D721Med (cell line): ENCODE data around the gene VGLL2.

Experiments used
- DNase-seq: peaks from one replicate; pipeline ENCODE4 v3.0.0; 2011; ENCODE audit warnings: low spot score; ENCODE audit not compliant: insufficient read length
- FAIRE-seq: peaks from 2 replicates; lab custom pipeline; 2011; peaks lifted over from hg19 to GRCh38; lab: Jason Lieb, UNC
- TF ChIP-seq, protein P1 (sequence below): IDR thresholded peaks from 2 replicates; pipeline ENCODE4 v1.5.1; 2012; ENCODE audit warnings: mild to moderate bottlenecking, control low read depth; ENCODE audit not compliant: insufficient read depth; ENCODE audit errors: missing control alignments

The VGLL2 gene

DNA sequence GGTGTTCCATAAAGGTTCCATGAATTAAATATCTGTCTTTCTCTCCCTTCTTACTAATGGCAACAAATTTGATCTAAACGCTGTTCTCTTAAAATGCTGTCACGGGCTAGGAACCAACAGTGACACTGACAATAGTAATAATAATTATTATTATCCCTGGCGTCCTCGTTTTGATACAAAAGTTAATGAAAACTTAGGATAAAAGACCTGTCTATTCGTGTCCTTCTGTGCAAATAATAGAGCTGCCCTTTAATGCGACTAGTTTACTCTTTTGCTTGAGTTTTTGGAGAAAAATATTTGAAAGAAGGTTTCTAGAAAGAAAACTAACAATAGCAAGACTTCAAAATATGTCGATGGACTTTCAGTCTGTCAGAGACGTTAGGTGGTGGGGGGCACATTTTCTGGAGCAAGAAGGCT is 4.3 kb downstream of the VGLL2 start:
- FAIRE-seq = no peak

DNA sequence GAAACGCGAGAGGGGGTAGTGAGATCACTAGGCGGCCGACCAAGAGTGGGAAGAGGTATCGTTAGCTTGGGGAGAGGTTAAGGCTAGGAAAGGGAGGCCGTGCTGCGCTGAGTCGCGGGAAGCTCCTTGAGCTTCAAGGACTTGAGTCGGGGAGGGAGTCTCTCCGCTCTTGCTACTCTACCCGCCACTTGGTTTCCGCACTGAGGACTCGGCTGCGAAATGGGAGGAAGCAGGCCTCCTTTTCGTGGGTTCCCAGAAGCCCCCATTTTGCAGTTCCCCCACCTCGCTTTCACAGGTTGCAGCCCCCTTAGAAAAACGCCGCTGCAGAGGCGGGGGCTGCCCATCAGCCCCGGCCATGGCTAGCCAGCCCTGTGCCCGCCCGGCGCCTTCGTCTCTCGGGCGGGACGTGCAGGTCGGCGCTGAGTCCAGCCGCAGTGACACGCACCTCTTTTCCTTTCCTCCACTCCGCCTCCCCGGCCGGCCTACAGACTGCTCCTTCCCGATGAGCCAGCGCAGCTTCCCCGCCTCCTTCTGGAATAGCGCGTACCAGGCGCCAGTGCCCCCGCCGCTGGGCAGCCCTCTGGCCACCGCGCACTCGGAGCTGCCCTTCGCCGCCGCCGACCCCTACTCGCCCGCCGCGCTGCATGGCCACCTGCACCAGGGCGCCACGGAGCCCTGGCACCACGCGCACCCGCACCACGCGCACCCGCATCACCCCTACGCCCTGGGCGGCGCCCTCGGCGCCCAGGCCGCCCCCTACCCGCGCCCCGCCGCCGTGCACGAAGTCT is 4.9 kb downstream of the VGLL2 start:
- no peak for DNase-seq
- FAIRE-seq = no peak
- TF ChIP-seq, protein P1, sequence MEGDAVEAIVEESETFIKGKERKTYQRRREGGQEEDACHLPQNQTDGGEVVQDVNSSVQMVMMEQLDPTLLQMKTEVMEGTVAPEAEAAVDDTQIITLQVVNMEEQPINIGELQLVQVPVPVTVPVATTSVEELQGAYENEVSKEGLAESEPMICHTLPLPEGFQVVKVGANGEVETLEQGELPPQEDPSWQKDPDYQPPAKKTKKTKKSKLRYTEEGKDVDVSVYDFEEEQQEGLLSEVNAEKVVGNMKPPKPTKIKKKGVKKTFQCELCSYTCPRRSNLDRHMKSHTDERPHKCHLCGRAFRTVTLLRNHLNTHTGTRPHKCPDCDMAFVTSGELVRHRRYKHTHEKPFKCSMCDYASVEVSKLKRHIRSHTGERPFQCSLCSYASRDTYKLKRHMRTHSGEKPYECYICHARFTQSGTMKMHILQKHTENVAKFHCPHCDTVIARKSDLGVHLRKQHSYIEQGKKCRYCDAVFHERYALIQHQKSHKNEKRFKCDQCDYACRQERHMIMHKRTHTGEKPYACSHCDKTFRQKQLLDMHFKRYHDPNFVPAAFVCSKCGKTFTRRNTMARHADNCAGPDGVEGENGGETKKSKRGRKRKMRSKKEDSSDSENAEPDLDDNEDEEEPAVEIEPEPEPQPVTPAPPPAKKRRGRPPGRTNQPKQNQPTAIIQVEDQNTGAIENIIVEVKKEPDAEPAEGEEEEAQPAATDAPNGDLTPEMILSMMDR = no peak

More for the DNA sequence above, 4.3 kb downstream of the VGLL2 start:
- no peak for DNase-seq
- TF ChIP-seq, protein P1 = no peak

DNA sequence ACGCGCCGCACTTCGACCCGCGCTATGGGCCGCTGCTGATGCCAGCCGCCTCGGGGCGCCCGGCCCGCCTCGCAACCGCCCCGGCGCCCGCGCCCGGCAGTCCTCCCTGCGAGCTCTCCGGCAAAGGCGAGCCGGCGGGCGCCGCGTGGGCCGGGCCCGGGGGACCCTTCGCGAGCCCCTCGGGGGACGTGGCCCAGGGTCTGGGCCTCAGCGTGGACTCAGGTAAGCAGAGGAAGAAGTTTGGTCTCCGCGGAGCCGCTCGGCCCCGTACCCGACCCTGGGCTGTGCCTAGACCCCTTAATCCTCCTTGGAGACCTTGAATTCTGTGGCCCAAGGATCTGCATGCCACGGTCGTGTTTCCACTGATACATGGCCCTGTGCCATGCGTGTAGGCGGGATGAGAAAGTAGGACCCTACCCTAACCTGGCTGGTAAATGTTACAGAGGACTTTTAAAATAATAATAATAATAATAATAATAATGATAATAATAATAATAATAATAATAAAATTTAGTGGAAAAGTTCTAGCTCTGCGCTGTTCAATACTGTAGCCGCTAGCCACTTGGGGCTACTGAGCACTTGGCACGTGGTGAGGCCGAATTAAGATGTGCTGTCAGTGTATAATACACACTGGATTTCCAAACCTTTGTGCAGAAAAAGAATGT is 5.6 kb downstream of the VGLL2 start:
- no peak for FAIRE-seq
- no peak for DNase-seq
- TF ChIP-seq, protein P1 = no peak

DNA sequence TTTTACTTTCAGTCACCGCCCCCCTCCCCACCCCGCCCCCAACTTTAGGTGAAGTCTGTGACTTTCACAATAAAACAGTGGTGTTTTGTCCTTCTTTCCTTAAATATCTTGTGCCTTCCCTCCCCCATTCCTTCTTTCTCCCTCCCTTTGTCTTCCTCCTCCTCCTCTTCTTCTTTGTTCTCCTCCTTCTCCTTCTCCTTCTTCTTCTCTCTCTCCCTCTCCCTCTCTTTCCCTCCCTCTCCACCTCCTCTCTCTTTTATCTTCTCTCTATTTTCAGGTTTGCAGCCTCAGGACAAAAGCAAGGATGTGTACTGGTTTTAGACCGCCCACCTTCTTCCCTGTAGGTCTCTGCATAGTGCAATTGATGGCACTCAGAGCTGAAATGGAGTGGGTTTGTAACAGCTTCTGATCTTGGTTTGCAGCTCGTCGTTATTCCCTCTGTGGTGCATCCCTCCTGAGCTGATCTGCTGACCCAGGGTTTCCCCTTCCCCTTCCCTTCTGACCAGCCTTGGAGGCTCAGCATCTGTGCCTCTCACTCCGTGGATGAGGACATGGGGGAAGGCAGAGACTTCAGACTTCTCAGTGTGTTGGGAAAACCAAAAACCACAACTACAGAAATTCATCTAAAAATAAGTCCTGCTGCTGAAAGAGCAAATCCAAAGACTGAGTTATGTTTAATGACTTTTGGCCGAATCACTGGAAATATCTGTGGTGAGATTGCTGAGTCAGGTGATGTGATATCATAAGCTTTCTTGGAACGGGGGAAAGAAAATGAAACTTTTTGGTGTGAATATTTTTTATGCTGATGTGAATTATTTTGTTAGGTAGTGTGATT is 6.9 kb downstream of the VGLL2 start:
- no peak for DNase-seq
- TF ChIP-seq, protein P1 = no peak
- FAIRE-seq = no peak

DNA sequence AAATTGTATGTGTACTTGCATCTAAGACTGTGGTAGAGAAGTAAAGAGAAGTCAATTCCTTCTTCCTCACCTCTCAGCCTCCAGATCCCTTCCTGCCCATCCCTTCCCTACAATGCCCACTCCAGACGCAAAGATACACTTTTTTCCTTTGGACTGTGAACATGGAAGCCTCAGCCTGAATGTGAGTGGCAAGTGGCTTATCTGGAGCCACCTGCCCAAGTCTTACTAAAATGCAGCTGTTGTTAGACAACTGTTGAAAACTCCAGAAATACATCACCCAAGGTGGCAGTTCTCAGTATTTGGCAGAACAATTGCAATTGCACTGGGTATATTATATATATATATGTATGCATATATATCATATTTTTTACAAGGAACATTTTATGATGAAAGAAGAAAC is 7.5 kb downstream of the VGLL2 start:
- TF ChIP-seq, protein P1 = no peak
- no peak for FAIRE-seq
- no peak for DNase-seq

DNA sequence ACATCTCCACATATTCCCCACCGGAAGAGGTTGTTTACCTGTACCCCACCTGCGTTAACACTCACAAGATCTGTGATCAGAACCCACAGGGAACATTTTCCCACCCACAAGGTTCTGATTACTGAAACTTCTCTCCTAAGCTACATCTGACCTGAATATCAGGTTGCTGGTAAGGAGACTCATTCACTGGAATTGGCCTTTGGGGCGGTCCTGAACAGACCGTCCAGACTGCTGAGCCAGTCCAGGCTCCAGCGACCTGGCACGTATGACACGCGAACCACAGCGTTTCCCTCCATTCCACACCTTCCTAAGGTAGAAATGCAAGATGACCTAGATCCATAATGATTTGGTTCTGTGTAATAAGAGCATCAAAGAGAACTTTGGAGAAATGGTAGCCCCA is 9.8 kb downstream of the VGLL2 start:
- FAIRE-seq (no peak), DNase-seq (no peak)
- TF ChIP-seq, protein P1 = no peak
